BE2C (cell line): ENCODE measurements around the gene ARV1.
"Not testable (repeated sequence)": the region's sequence is repeated elsewhere in the genome, so short reads cannot be mapped to it uniquely, and the experiment has no call there.

Experiments used
- DNase-seq: peaks from one replicate; pipeline ENCODE4 v3.0.0-alpha.2; 2020
- H3K27me3 ChIP-seq: fragments of 250-450 bp; sonication (Bioruptor Pico); 2 replicates; pipeline ENCODE4 v1.5.1; 2020; ENCODE audit warnings: mild to moderate bottlenecking
- H3K36me3 ChIP-seq: fragments of 250-450 bp; sonication (Bioruptor Pico); 2 replicates; pipeline ENCODE4 v1.5.1; 2020; ENCODE audit warnings: mild to moderate bottlenecking
- H3K4me1 ChIP-seq: fragments of 250-450 bp; sonication (Bioruptor Pico); 2 replicates; pipeline ENCODE4 v1.5.1; 2020
- H3K4me3 ChIP-seq: 2 replicates; pipeline ENCODE4 v1.5.1; 2011; ENCODE audit warnings: low read depth, low read length
- H3K9me3 ChIP-seq: fragments of 250-450 bp; sonication (Bioruptor Pico); 2 replicates; pipeline ENCODE4 v1.5.1; 2020
- CTCF ChIP-seq: IDR thresholded peaks from 2 replicates; pipeline ENCODE4 v1.5.1; 2012; ENCODE audit warnings: mild to moderate bottlenecking, low read depth, low read length

ARV1 gene

GRCh38 chr1:230987448-230987847 is 8.6 kb downstream of the ARV1 start:
- peaks cover 17% of the 10 kb centered on the region for H3K36me3 ChIP-seq

GRCh38 chr1:230992100-230992774 is 13.3 kb downstream of the ARV1 start:
- Histone ChIP-seq H3K4me3 (no peak overlapping the region), H3K4me1 (no peaks in the 10 kb centered on the region), H3K27me3 (no peaks in the 10 kb centered on the region), H3K9me3 (no peaks in the 10 kb centered on the region), H3K36me3 (peaks cover 40% of the 10 kb centered on the region)
- DNase-seq = no peak
- TF ChIP-seq CTCF = no peak

More at GRCh38 chr1:230987448-230987847, 8.6 kb downstream of the ARV1 start:
- no peak for TF ChIP-seq CTCF
- Histone ChIP-seq H3K4me1 (no peaks in the 10 kb centered on the region), H3K27me3 (no peaks in the 10 kb centered on the region), H3K4me3 (no peak overlapping the region), H3K9me3 (no peaks in the 10 kb centered on the region)
- DNase-seq = no peak

- no peak for DNase-seq
- Histone ChIP-seq H3K27me3 (no peaks in the 10 kb centered on the region), H3K4me1 (no peaks in the 10 kb centered on the region), H3K9me3 (no peaks in the 10 kb centered on the region), H3K36me3 (peaks cover 50% of the 10 kb centered on the region), H3K4me3 (no peak overlapping the region)
- TF ChIP-seq CTCF = no peak
Observed at GRCh38 chr1:230994860-230995259, 16.0 kb downstream of the ARV1 start.

GRCh38 chr1:231000201-231000600 is 21.3 kb downstream of the ARV1 start:
- H3K27me3 ChIP-seq = no peaks in the 10 kb centered on the region
- peaks cover 32% of the 10 kb centered on the region for H3K36me3 ChIP-seq

GRCh38 chr1:231000639-231001038 is 21.7 kb downstream of the ARV1 start:
- Histone ChIP-seq H3K4me1 (no peaks in the 10 kb centered on the region), H3K4me3 (no peak overlapping the region), H3K9me3 (no peaks in the 10 kb centered on the region), H3K27me3 (no peaks in the 10 kb centered on the region), H3K36me3 (peaks cover 31% of the 10 kb centered on the region)
- no peak for DNase-seq
- TF ChIP-seq CTCF = no peak

More at GRCh38 chr1:231000201-231000600, 21.3 kb downstream of the ARV1 start:
- DNase-seq = no peak
- no peaks in the 10 kb centered on the region for H3K9me3 ChIP-seq
- no peak for TF ChIP-seq CTCF
- H3K4me1 ChIP-seq = no peaks in the 10 kb centered on the region
- H3K4me3 ChIP-seq = no peak overlapping the region

GRCh38 chr1:231001892-231002291 is 23.0 kb downstream of the ARV1 start:
- Histone ChIP-seq H3K4me3 (no peak overlapping the region), H3K36me3 (peaks cover 21% of the 10 kb centered on the region), H3K4me1 (no peaks in the 10 kb centered on the region), H3K27me3 (no peaks in the 10 kb centered on the region), H3K9me3 (no peaks in the 10 kb centered on the region)
- no peak for TF ChIP-seq CTCF
- DNase-seq = no peak

- not testable (repeated sequence) for DNase-seq, H3K27me3 ChIP-seq, H3K36me3 ChIP-seq, H3K9me3 ChIP-seq, H3K4me3 ChIP-seq, H3K4me1 ChIP-seq
Observed at GRCh38 chr1:231007535-231007934, 28.6 kb downstream of the ARV1 start.
